Measurements from ENCODE around the gene PGC.

Gene PGC

GRCh38 chr6:41695825-41696224 is 51.4 kb downstream of the PGC start:
- H3K4me3 ChIP-seq (ENCODE audit: low read depth, low read length) = no peak overlapping the region
- TF ChIP-seq, protein P1, sequence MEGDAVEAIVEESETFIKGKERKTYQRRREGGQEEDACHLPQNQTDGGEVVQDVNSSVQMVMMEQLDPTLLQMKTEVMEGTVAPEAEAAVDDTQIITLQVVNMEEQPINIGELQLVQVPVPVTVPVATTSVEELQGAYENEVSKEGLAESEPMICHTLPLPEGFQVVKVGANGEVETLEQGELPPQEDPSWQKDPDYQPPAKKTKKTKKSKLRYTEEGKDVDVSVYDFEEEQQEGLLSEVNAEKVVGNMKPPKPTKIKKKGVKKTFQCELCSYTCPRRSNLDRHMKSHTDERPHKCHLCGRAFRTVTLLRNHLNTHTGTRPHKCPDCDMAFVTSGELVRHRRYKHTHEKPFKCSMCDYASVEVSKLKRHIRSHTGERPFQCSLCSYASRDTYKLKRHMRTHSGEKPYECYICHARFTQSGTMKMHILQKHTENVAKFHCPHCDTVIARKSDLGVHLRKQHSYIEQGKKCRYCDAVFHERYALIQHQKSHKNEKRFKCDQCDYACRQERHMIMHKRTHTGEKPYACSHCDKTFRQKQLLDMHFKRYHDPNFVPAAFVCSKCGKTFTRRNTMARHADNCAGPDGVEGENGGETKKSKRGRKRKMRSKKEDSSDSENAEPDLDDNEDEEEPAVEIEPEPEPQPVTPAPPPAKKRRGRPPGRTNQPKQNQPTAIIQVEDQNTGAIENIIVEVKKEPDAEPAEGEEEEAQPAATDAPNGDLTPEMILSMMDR (IDR thresholded peaks at IDR 0.05; ENCODE audit: control insufficient read depth, extremely low read depth, insufficient read depth) = no peak
- no peak for DNase-seq (ENCODE audit: low read depth)

DNA sequence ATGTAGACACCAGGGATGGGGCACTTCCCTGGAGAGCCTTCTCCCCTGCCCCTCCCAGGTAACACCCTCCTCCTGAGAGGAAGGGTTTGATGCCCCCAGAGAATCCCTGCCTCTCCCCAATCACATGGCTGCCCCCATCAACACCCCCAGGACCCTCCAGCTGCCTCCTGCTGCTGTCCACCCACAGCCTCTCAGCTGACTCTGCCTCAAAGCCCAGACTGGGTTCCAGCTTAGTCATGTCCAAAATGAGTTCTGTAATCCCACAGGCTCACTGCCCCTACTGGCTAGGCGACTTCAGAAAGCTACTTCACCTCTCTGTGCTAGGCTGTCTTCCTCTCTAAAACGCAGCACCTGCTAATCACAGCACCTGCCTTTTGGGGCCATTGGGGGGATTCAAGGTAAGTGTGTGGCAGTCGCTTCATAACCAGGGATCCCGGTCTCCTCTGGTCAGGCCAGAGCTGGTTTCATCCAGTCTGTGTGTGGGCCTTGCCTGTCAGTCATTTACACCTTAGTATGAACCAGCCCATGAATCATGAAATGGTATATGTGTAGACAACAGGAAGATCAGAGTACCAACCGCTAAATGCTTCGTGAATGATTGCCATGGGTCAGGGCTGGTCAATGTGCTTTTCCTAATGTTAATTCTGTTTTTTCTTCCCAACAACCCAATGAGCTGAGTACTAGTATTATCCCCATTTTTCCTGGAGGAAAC is 52.2 kb downstream of the PGC start:
- DNase-seq (ENCODE audit: low read depth) = no peak
- TF ChIP-seq, protein P1 (IDR thresholded peaks at IDR 0.05; ENCODE audit: control insufficient read depth, extremely low read depth, insufficient read depth) = no peak
- H3K4me3 ChIP-seq (ENCODE audit: low read depth, low read length) = no peak overlapping the region

DNA sequence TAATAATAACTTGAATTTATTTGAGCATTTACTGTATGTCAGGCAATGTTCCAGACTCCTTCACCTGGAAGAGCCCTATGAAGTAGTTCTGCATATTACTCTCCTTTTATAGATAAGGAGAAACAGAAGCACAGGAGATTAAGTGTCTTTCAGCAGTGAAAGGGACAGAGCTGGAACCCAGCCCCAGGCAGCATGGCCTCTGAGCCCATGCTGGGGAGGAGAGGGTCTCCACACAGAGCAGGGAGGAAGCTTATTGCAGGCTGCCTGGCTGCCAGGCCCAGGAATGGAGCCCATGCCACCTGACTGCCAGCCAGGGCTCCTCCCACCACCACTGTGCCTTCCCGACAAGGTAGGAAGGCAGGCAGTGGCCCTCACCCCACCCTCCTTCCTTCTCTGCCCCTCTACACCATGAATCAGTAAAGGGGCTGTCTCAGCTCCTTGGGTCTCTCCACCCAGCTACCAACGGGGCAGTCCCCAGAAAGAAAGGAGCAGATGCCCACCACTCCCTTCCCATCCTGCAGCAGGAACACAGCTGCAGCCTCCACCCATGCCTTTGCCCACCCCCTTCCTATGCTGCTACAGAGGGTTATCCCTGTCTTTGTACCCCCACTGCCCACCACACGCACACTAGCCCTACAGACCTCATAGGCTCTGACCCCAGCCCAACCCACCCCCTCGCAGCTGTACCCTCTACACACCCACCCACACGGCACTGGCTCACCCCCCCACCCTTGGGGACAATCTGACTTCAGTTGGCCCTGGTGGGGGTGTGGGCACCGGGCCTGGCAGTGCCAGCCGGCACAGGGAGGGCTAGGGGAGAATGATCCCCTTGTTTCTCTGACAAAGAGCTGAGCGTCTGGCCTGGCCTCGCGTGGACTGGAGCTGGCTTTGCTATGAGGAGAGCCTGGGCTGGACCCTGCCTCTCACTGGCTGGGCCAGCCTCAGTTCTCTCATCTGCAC is 53.6 kb downstream of the PGC start:
- TF ChIP-seq, protein P1 (IDR thresholded peaks at IDR 0.05; ENCODE audit: control insufficient read depth, extremely low read depth, insufficient read depth) = no peak
- no peak overlapping the region for H3K4me3 ChIP-seq (ENCODE audit: low read depth, low read length)
- no peak for DNase-seq (ENCODE audit: low read depth)

- TF ChIP-seq, protein P1 (IDR thresholded peaks at IDR 0.05; ENCODE audit: control insufficient read depth, extremely low read depth, insufficient read depth) = no peak
- DNase-seq (ENCODE audit: low read depth) = no peak
- no peak overlapping the region for H3K4me3 ChIP-seq (ENCODE audit: low read depth, low read length)
Measured at GRCh38 chr6:41692730-41693129, 54.5 kb downstream of the PGC start.

DNA sequence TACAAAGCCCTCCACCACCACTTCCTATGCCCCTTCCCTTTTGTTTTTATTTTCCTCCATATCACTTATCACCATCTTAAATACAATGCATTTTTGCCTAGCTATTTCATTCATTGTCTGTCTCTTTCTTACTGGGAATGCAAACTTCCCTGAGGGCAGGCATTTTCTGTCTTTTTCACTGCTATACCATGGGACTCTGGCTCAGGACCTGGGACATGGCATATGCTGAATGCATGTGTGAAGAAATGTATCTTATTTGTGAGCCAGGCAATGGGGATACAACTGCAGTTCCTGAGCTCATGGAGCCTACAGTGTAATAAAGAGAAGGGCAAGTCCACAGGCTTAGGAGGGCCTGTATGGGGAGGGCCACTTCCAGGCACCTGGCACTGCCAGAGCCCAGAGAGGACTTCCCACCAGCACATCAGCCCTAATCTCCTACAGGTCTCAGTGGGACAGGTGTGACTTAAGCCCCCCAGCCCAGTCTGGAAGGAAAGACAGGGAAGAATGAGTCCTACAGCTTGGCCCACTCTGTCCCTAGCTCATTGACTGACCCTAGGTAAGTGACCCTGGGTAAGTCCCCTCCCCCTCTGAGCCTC is 55.0 kb downstream of the PGC start:
- no peak for DNase-seq (ENCODE audit: low read depth)
- TF ChIP-seq, protein P1 (IDR thresholded peaks at IDR 0.05; ENCODE audit: control insufficient read depth, extremely low read depth, insufficient read depth) = no peak

DNA sequence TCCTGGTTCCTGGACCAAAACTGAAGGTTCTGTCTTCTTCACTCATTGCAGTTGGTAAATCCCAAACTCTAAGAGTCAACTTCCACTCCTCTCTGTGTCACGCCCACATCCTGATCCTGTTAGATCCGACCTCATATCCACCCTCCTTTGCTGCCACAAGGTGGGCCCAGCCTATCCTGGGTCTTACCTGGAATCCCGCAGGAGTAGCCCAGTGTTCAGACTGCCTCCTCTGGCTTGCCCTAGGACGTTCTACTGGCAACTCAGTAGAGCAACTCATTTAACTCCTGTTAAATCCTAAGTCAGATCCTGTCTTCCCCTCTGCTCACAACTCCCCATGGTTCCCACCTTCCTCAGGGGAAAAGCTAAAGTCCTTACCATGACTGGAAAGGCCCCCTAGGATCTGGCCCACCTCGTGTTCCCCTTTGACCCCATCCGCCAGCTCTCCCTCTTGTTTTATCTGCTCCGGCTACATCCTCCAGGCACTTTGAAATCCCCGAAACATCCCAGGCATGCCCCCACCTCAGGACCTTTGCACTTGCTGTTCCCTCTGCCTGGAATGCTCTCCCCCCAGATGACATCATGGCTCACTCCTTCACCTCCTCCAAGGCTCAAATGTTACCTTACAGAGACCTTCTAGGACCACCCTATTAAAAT is 55.6 kb downstream of the PGC start:
- no peak overlapping the region for H3K4me3 ChIP-seq (ENCODE audit: low read depth, low read length)
- no peak for DNase-seq (ENCODE audit: low read depth)
- TF ChIP-seq, protein P1 (IDR thresholded peaks at IDR 0.05; ENCODE audit: control insufficient read depth, extremely low read depth, insufficient read depth) = no peak

More for the DNA sequence above, 55.0 kb downstream of the PGC start:
- no peak overlapping the region for H3K4me3 ChIP-seq (ENCODE audit: low read depth, low read length)

Measured in LNCaP clone FGC (cell line).